ENCODE results near the gene TXNRD2.

Gene TXNRD2

GRCh38 chr22:19979712-19980493 is 38.3 kb upstream of the TXNRD2 start:
- no peak for DNase-seq (ENCODE audit: low read depth)

- DNase-seq (ENCODE audit: low read depth), result no peak
Measured at GRCh38 chr22:19978748-19979147, 37.1 kb upstream of the TXNRD2 start.

GRCh38 chr22:19977296-19978243 is 36.0 kb upstream of the TXNRD2 start:
- DNase-seq (ENCODE audit: low read depth), result no peak

- no peak for DNase-seq (ENCODE audit: low read depth)
Measured at GRCh38 chr22:19976671-19977070, 35.1 kb upstream of the TXNRD2 start.

- DNase-seq (ENCODE audit: low read depth), result no peak
Measured at GRCh38 chr22:19975707-19976035, 34.1 kb upstream of the TXNRD2 start.

GRCh38 chr22:19974935-19975706 is 33.5 kb upstream of the TXNRD2 start:
- no peak for DNase-seq (ENCODE audit: low read depth)

GRCh38 chr22:19974268-19974861 is 32.7 kb upstream of the TXNRD2 start:
- DNase-seq (ENCODE audit: low read depth), result no peak

- no peak for DNase-seq (ENCODE audit: low read depth)
Measured at GRCh38 chr22:19973551-19974267, 32.1 kb upstream of the TXNRD2 start.

GRCh38 chr22:19972652-19973550 is 31.3 kb upstream of the TXNRD2 start:
- DNase-seq (ENCODE audit: low read depth), result no peak

- DNase-seq (ENCODE audit: low read depth), result no peak
Measured at GRCh38 chr22:19972251-19972650, 30.6 kb upstream of the TXNRD2 start.

- no peak for DNase-seq (ENCODE audit: low read depth)
Measured at GRCh38 chr22:19971276-19972124, 29.9 kb upstream of the TXNRD2 start.

GRCh38 chr22:19970479-19971275 is 29.1 kb upstream of the TXNRD2 start:
- no peak for DNase-seq (ENCODE audit: low read depth)

GRCh38 chr22:19970031-19970478 is 28.4 kb upstream of the TXNRD2 start:
- no peak for DNase-seq (ENCODE audit: low read depth)

- no peak for DNase-seq (ENCODE audit: low read depth)
Measured at GRCh38 chr22:19969141-19969928, 27.7 kb upstream of the TXNRD2 start.

GRCh38 chr22:19968450-19968891 is 26.9 kb upstream of the TXNRD2 start:
- DNase-seq (ENCODE audit: low read depth), result no peak

GRCh38 chr22:19967850-19968449 is 26.3 kb upstream of the TXNRD2 start:
- no peak for DNase-seq (ENCODE audit: low read depth)
